Pancreas (tissue), 10 donors: ENCODE results near the gene CACNA1G. TPM values are rescaled to one million over a fixed set of nuclear protein-coding genes. Genes with fewer than 3 reads are reported as not detected.

Experiments used
- ATAC-seq, 4 donors: fragments of 200-7000 bp; cut with Tn5 transposase; one replicate each; pipeline versions ENCODE4 v1.8.0 to v1.9.1; 2020; ENCODE audit warnings: mild to moderate bottlenecking in 4 of 4, moderate library complexity in 4 of 4
- DNase-seq, 6 donors: peaks; one replicate each; pipeline ENCODE4 v3.0.0-alpha.2; 2020
- FAIRE-seq: peaks from 2 replicates; lab custom pipeline; 2012; peaks lifted over from hg19 to GRCh38; lab: Jason Lieb, UNC
- H3K27ac ChIP-seq, 4 donors: fragments of 200-600 bp; sonication (generic); 1 replicate in 3 of 4; 2 replicates in 1 of 4; pipeline versions ENCODE4 v1.5.0 to v1.8.0; 2020
- H3K27me3 ChIP-seq, 4 donors: fragments of 200-600 bp; one replicate each; pipeline ENCODE4 v1.8.0; 2021
- H3K36me3 ChIP-seq, 3 donors: fragments of 200-600 bp; sonication (generic) in 1 of 3; one replicate each; pipeline versions ENCODE4 v1.5.0 to v1.8.0; 2020 to 2021
- H3K4me1 ChIP-seq, 3 donors: fragments of 200-600 bp; one replicate each; pipeline ENCODE4 v1.8.0; 2021
- H3K4me3 ChIP-seq, 4 donors: fragments of 200-600 bp; sonication (generic) in 2 of 4; one replicate each; pipeline versions ENCODE4 v1.5.0 to v1.8.0; 2020 to 2021
- H3K9me3 ChIP-seq, 4 donors: fragments of 200-600 bp; one replicate each; pipeline ENCODE4 v1.8.0; 2021
- WGBS, 2 donors: extraction: QIAGEN DNeasy Blood & Tissue Kit; methylation state at CpG; one replicate each; pipeline ENCODE4 v1.1.7; 2013; 5-methylcytosine and 5-hydroxymethylcytosine counted together
- intact Hi-C, 3 donors: fragments of 100-400 bp; cut with DNase I; formaldehyde crosslinking; loops; one replicate each; pipeline versions ENCODE4 v1.11.1 to v1.14.2; 2022
- polyA plus RNA-seq, 2 donors: library from polyadenylated mRNA; stranded (reverse); fragments of 200-250 nt; gene quantifications; one replicate each; pipeline ENCODE4 v1.2.3, GENCODE V29; 2013
- total RNA-seq, 6 donors: library from RNA; stranded (reverse); fragmentation: NEBNext Ultra II Directional in 4 of 6; extraction: Animal tissue kit (Norgen Biotek cat#: 25700) in 4 of 6; gene quantifications; one replicate each; pipeline versions ENCODE4 v1.2.1 to v1.2.4, GENCODE V29; 2021 to 2023
- TF ChIP-seq, protein P1 (sequence below), 4 donors: fragments of 200-600 bp; sonication (generic) in 3 of 4; IDR thresholded peaks; one replicate each; pipeline versions ENCODE4 v1.5.0 to v1.8.0; 2021; ENCODE audit warnings: antibody characterized with exemption in 4 of 4
- donor health status: healthy with polysubstance abuse.
- donor health status: DM: no; HTN: no; CAD: no; lungs with moderate emphysema.
- donor health status: DM: no; HTN: no; CAD: no.
- donor health status: control.
- donor health status: control.
- donor health status: Bipolar disorder and iron deficiency.
- donor health status: DM: yes; HTN: yes; CAD: no.
- donor health status: DM: no; HTN: no; CAD: no.
- donor health status: DM: no; HTN: no; CAD: no.
- donor health status: DM: yes; HTN: yes; CAD: no.

Gene CACNA1G
- total RNA-seq: under 1 TPM in 5 of 6 donors, not detected in 1; 0.03 to 0.37 (median 0.09) TPM
- polyA plus RNA-seq: under 1 TPM; 0.02 to 0.11 TPM

DNA sequence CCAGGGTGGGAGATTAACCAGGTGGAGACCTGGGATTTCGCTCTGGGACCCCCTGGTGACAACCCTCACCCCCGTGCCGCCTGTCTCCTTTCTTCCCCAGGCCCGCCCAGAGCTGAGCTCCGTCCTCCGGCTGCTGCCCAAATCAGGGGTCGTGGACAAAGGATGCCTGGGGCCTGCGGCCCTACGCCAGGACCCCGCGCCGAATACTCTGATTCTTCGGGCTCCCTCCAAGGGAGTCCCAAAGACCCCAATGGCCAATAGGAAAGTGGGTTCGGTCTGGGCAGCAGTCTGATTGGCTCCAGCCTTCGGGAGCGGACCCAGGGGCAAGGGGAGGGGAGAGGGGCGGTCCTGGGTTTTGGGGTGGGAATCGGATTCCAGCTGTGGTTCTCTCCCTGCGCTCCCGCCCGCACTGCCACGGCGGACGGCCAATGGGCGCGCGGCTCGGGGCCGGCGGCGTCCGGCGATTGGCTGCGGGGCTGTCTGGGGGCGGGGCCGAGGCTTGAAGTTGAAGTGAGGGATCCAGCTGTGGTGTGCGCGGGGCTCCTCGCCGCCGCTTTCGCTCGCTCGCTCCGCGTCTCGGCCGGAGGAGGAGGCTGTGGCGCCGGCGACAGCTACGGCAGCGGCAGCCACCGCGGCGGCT is at the start of gene CACNA1G:
Gene CACNA1G (plus strand): TSS at position 531 of the 640 bp plus-strand sequence. CDS start 745 bp downstream, outside the sequence.
- WGBS, 2 donors: 1 to 2% methylated on average over 51 to 56 of the region's 56 CpGs
- DNase-seq (peak; percentile 78 to 93 (median 88)), ATAC-seq (peak; percentile 93 to 95 (median 93)), FAIRE-seq (no peak)
- Histone ChIP-seq H3K36me3 (peaks cover 0 to 6% (median 0%) of the 10 kb centered on the region in 3 donors), H3K27me3 (peaks cover 0 to 12% (median 2%) of the 10 kb centered on the region in 4 donors), H3K27ac (no peak within 1 kb of the TSS), H3K9me3 (no peaks in the 10 kb centered on the region), H3K4me1 (peaks cover 9 to 24% (median 21%) of the 10 kb centered on the region in 3 donors), H3K4me3 (peak within 1 kb of the TSS; percentile 16 to 54 (median 36))
- TF ChIP-seq, protein P1, sequence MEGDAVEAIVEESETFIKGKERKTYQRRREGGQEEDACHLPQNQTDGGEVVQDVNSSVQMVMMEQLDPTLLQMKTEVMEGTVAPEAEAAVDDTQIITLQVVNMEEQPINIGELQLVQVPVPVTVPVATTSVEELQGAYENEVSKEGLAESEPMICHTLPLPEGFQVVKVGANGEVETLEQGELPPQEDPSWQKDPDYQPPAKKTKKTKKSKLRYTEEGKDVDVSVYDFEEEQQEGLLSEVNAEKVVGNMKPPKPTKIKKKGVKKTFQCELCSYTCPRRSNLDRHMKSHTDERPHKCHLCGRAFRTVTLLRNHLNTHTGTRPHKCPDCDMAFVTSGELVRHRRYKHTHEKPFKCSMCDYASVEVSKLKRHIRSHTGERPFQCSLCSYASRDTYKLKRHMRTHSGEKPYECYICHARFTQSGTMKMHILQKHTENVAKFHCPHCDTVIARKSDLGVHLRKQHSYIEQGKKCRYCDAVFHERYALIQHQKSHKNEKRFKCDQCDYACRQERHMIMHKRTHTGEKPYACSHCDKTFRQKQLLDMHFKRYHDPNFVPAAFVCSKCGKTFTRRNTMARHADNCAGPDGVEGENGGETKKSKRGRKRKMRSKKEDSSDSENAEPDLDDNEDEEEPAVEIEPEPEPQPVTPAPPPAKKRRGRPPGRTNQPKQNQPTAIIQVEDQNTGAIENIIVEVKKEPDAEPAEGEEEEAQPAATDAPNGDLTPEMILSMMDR (IDR thresholded peaks at IDR 0.05): no peak
- intact Hi-C loops: no loop called here

DNA sequence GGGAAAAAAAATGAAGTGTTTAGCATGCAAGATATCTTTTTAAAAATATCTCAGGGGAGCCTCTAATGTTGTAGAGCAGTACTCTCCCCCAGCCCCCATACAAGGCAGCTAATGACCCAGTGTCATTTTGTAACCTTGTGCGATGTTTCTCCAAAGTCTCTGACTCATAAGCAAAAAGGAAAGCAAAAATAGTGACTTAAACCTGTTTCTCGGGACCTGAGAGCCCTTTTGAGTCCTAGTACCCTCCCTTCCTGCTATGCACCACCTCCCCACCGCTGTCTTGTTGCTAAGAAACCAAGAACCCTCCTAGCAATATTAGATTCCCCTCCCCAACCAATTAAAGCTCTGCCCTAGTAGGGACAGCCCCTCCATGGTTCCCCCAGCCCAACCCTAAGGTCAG is 49.5 kb upstream of the CACNA1G start:
- intact Hi-C loops: no loop called here
- DNase-seq (no peak), ATAC-seq (peak in 2 of 4 donors; percentile 19 to 37), FAIRE-seq (no peak)
- Histone ChIP-seq H3K27ac (no peak overlapping the region), H3K9me3 (no peaks in the 10 kb centered on the region), H3K4me3 (no peak overlapping the region), H3K4me1 (peaks cover 0 to 7% (median 4%) of the 10 kb centered on the region in 3 donors), H3K36me3 (no peaks in the 10 kb centered on the region), H3K27me3 (no peaks in the 10 kb centered on the region)
- TF ChIP-seq, protein P1 (IDR thresholded peaks at IDR 0.05): no peak
- 40 to 49% methylated on average over 3 of the region's 3 CpGs for WGBS, 2 donors

DNA sequence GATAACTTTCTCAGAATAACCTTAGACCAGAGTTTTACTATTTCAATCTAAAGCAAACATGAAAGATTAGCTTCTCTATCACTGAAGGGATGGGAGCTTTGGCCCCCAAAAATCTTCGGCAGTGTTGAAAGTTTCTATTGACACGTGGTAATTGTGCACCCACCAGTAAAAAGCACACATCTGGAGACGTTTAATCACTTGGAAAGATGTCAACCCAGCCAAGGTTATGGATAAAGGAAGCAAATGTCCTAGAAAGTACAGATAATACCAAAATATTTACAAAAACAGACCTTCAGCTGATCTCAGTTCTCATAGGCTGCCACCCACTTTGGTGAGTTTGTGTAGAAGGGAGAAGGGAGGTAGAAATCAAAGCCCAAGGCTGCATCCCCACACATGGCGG is 47.0 kb upstream of the CACNA1G start:
- Histone ChIP-seq H3K4me1 (peaks cover 0 to 12% (median 0%) of the 10 kb centered on the region in 3 donors), H3K27ac (no peak overlapping the region), H3K9me3 (no peaks in the 10 kb centered on the region), H3K36me3 (no peaks in the 10 kb centered on the region), H3K27me3 (no peaks in the 10 kb centered on the region), H3K4me3 (no peak overlapping the region)
- FAIRE-seq (no peak), ATAC-seq (peak in 2 of 4 donors; percentile 32 to 43), DNase-seq (no peak)
- intact Hi-C loops: no loop called here
- WGBS, 2 donors: 32 to 33% methylated on average over 4 of the region's 4 CpGs
- TF ChIP-seq, protein P1 (IDR thresholded peaks at IDR 0.05): no peak

DNA sequence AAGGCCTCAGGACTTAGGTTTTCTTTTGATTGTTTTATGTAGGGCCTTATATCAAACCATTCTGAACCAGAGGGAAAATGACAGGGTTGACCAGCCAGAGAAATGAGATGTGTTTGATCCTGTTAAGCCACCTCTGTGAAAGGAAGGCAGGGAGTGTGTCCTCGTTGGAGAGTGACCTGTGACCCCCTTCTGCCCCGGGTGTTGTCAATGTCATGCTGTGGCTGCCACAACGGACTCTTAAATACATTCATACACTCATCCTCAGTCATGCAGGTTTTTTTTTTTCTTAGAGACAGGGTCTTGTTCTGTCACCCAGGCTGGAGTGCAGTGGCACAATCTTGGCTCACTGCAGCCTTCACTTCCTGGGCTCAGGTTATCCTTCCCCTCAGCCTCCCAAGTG is 46.1 kb upstream of the CACNA1G start:
- Histone ChIP-seq H3K36me3 (no peaks in the 10 kb centered on the region), H3K4me3 (no peak overlapping the region), H3K27me3 (no peaks in the 10 kb centered on the region), H3K9me3 (no peaks in the 10 kb centered on the region), H3K27ac (no peak overlapping the region), H3K4me1 (peaks cover 0 to 20% (median 0%) of the 10 kb centered on the region in 3 donors)
- intact Hi-C loops: no loop called here
- peak in 1 of 6 donors; percentile 2 for DNase-seq
- no peak for FAIRE-seq
- ATAC-seq: no peak
- WGBS, 2 donors: 63 to 64% methylated on average over 3 of the region's 3 CpGs
- TF ChIP-seq, protein P1 (IDR thresholded peaks at IDR 0.05): no peak
